Left lung (tissue), 10 donors: ENCODE measurements around the gene SOBP. TPM values are rescaled to one million over a fixed set of nuclear protein-coding genes. Genes with fewer than 3 reads are reported as not detected.

Experiments
- ATAC-seq: fragments of 200-7000 bp; cut with Tn5 transposase; one replicate; pipeline ENCODE4 v1.9.1; 2020; ENCODE audit warnings: moderate library complexity
- DNase-seq, 4 donors: peaks; one replicate each; pipeline ENCODE4 v3.0.0-alpha.2; 2013 to 2020
- H3K27ac ChIP-seq, 2 donors: fragments of 200-600 bp; sonication (generic) in 1 of 2; one replicate each; pipeline versions ENCODE4 v1.5.0 to v1.8.0; 2020 to 2021
- H3K27me3 ChIP-seq, 2 donors: fragments of 200-600 bp; sonication (generic) in 1 of 2; one replicate each; pipeline versions ENCODE4 v1.5.0 to v1.8.0; 2020 to 2021
- H3K36me3 ChIP-seq, 2 donors: fragments of 200-600 bp; sonication (generic) in 1 of 2; one replicate each; pipeline versions ENCODE4 v1.5.0 to v1.8.0; 2020 to 2021
- H3K4me1 ChIP-seq, 2 donors: fragments of 200-600 bp; one replicate each; pipeline ENCODE4 v1.8.0; 2021
- H3K4me3 ChIP-seq, 2 donors: fragments of 200-600 bp; sonication (generic) in 1 of 2; one replicate each; pipeline versions ENCODE4 v1.5.0 to v1.8.0; 2020 to 2021; ENCODE audit warnings: mild to moderate bottlenecking in 1 of 2
- H3K9me3 ChIP-seq, 2 donors: fragments of 200-600 bp; sonication (generic) in 1 of 2; one replicate each; pipeline versions ENCODE4 v1.5.0 to v1.8.0; 2020 to 2021
- intact Hi-C, 2 donors: fragments of 100-400 bp; cut with DNase I; formaldehyde crosslinking; loops; one replicate each; pipeline versions ENCODE4 v1.11.2 to v1.14.2; 2022
- polyA plus RNA-seq, 6 donors: library from polyadenylated mRNA; unstranded; fragments of 120-200 nt; gene quantifications; one replicate each; pipeline ENCODE4 v1.2.1, GENCODE V29; 2013; ENCODE audit not compliant: insufficient read length in 6 of 6
- total RNA-seq, 2 donors: library from RNA; stranded (reverse); fragmentation: NEBNext Ultra II Directional; extraction: Animal tissue kit (Norgen Biotek cat#: 25700); gene quantifications; one replicate each; pipeline ENCODE4 v1.2.1, GENCODE V29; 2021
- TF ChIP-seq, protein P1 (sequence below), 2 donors: fragments of 200-600 bp; sonication (generic) in 1 of 2; IDR thresholded peaks; one replicate each; pipeline versions ENCODE4 v1.5.0 to v1.8.0; 2021; ENCODE audit warnings: antibody characterized with exemption in 2 of 2
- donor health status: DM: no; HTN: yes; CAD: no.
- donor health status: DM: no; HTN: no; CAD: no.

The SOBP gene
- total and polyA plus RNA-seq, 8 donors, result 6.5 to 11.1 (median 8.1) TPM

DNA sequence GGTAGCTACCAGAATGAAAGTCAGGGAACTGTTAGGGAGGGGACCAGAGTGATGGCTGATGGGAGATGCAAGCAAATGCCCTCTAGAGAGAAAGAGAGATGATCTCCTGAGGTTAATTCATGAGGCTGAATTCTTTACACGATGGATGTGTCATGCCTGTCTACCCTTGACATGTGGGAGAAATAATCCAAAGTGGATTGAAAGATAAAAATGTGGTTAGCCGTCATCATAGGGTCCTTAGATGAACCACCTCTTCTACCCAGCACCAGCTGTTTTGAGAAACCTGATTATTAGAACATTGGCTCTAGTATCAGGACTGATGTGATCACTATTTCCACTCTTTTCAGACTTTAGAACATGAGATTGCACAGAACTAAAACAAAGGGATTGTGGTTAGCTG, 53.6 kb downstream of the SOBP start:
- intact Hi-C loops, result no loop called here
- TF ChIP-seq, protein P1, sequence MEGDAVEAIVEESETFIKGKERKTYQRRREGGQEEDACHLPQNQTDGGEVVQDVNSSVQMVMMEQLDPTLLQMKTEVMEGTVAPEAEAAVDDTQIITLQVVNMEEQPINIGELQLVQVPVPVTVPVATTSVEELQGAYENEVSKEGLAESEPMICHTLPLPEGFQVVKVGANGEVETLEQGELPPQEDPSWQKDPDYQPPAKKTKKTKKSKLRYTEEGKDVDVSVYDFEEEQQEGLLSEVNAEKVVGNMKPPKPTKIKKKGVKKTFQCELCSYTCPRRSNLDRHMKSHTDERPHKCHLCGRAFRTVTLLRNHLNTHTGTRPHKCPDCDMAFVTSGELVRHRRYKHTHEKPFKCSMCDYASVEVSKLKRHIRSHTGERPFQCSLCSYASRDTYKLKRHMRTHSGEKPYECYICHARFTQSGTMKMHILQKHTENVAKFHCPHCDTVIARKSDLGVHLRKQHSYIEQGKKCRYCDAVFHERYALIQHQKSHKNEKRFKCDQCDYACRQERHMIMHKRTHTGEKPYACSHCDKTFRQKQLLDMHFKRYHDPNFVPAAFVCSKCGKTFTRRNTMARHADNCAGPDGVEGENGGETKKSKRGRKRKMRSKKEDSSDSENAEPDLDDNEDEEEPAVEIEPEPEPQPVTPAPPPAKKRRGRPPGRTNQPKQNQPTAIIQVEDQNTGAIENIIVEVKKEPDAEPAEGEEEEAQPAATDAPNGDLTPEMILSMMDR (IDR thresholded peaks at IDR 0.05), result no peak
- DNase-seq, result no peak

DNA sequence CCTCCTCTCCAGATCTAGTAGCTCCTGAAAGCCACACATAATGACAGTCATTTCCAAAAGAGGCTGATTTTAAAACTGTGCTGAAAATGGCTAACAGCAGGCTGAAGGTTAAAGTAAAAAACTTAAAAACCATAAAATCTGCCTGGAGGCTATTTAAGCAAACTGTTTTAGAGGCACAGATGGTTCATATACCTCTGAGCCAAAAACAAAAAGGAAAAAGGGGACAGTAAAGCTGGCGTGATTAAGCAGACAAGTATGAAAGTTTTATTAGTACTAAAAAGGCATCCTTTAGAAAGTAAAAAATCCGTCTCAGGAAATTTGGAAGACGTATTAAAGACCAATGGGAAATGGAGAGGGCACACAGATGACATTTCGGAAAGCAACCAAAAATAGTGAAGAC, 55.8 kb downstream of the SOBP start:
- intact Hi-C loops, result no loop called here

More for the DNA sequence above, 53.6 kb downstream of the SOBP start:
- no peaks in the 10 kb centered on the region for H3K36me3 ChIP-seq
- no peak for ATAC-seq
- H3K27ac ChIP-seq, result no peak overlapping the region
- H3K9me3 ChIP-seq, result no peaks in the 10 kb centered on the region
- H3K4me3 ChIP-seq, result no peak overlapping the region
- H3K4me1 ChIP-seq, result peaks cover 0 to 9% of the 10 kb centered on the region in 2 donors
- H3K27me3 ChIP-seq, result no peaks in the 10 kb centered on the region

DNA sequence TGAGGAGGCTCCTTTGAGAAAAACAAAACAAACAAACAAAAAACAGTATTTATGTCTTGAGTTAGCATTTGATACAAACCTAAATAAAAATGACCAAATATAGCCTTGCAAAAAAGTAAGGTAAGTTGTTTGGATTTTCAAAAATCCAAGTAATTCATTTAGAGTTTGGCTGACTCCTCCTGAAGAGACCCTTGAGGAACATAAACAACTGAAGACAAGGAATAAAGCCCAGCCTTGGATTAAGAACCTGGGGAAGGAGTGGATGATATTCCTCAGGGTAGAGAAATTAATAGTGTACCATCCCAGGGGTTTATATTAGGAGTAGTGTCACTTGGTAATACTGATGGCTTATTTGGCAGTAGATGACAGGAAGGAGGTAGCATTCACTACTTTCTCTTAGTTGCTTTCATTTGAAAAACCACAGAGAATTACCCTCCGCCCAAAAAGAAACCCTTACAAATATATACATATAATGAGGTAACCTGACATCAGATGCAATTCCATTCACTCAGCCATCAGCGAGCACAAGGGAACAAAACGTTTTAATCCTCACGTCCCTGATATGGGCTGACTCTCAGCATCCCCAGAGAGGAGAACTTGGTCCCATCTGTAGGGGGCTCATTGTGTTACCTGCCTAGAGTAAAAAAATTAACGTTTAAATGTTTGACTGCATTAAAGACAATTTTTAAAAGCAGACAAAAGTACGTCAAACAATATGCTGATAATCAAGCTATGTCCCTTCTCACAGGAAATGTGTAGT, 57.0 kb downstream of the SOBP start:
- H3K9me3 ChIP-seq, result no peaks in the 10 kb centered on the region
- DNase-seq (no peak), ATAC-seq (no peak)
- intact Hi-C loops, result no loop called here
- no peak overlapping the region for H3K4me3 ChIP-seq
- H3K4me1 ChIP-seq, result no peaks in the 10 kb centered on the region
- H3K27me3 ChIP-seq, result no peaks in the 10 kb centered on the region
- H3K27ac ChIP-seq, result no peak overlapping the region
- no peaks in the 10 kb centered on the region for H3K36me3 ChIP-seq
- TF ChIP-seq, protein P1 (IDR thresholded peaks at IDR 0.05), result no peak

More for the DNA sequence above, 55.8 kb downstream of the SOBP start:
- DNase-seq, result no peak
- H3K36me3 ChIP-seq, result no peaks in the 10 kb centered on the region
- no peak overlapping the region for H3K4me3 ChIP-seq
- TF ChIP-seq, protein P1 (IDR thresholded peaks at IDR 0.05), result no peak
- ATAC-seq, result no peak
- peaks cover 0 to 6% of the 10 kb centered on the region in 2 donors for H3K4me1 ChIP-seq
- H3K27ac ChIP-seq, result no peak overlapping the region
- no peaks in the 10 kb centered on the region for H3K27me3 ChIP-seq
- H3K9me3 ChIP-seq, result no peaks in the 10 kb centered on the region

DNA sequence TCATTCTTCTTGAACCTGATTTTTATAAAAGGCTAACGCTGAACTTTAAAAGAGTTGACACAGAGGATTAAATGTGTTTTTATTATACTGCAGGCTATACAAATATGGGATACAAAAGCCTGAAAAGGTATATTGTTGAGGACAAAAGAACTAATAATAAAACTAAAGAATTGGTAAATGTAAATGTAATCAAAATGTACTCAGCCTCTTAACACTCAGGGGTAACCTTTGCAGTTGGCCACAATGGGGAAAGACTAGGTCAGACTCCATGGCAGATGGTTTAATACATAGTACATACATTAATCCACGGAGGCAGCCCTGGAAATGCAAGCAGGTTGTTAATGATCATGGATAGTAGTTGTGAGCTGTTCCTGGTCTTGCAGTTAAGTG, 57.5 kb downstream of the SOBP start:
- Histone ChIP-seq H3K4me1 (no peaks in the 10 kb centered on the region), H3K27ac (no peak overlapping the region), H3K27me3 (no peaks in the 10 kb centered on the region), H3K4me3 (no peak overlapping the region), H3K36me3 (no peaks in the 10 kb centered on the region), H3K9me3 (no peaks in the 10 kb centered on the region)
- ATAC-seq (no peak), DNase-seq (no peak)
- intact Hi-C loops, result no loop called here
- TF ChIP-seq, protein P1 (IDR thresholded peaks at IDR 0.05), result no peak

DNA sequence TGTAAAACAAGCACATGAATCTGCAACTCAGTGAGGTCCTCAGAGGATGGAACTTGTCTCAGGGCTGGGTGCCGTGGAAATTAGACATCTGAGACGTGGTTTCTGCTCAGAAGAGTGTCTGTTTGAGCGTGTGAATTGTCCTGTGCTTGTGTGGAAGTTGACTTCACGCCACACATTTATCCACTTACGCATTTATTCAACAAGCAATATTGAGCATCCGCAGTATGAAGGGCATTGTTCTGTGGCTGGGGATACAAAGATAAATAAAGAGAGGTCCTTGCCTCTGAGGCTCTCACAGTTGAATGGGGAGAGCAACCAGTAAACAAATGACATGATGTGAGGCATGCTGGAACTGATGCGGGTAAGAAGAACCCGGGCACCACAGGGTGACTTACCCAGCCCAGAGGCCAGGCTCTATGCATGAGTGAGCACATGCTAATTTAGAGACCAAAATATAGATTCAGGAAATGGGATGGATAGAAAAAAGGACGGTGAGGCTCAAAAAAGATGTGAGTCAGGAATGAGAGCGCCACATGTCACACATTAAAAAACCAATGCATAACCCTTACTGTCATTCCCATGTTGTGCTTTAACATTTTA, 60.4 kb downstream of the SOBP start:
- Histone ChIP-seq H3K36me3 (no peaks in the 10 kb centered on the region), H3K4me3 (no peak overlapping the region), H3K27me3 (no peaks in the 10 kb centered on the region), H3K4me1 (no peaks in the 10 kb centered on the region), H3K27ac (no peak overlapping the region), H3K9me3 (no peaks in the 10 kb centered on the region)
- TF ChIP-seq, protein P1 (IDR thresholded peaks at IDR 0.05), result no peak
- intact Hi-C loops, result no loop called here
- DNase-seq (no peak), ATAC-seq (no peak)
